SK-N-SH (cell line): Measurements from ENCODE around the gene PIK3R3. TPM values are rescaled to one million over a fixed set of nuclear protein-coding genes. Genes with fewer than 3 reads are reported as not detected.

ENCODE experiments used
- CTCF ChIA-PET: fragments of 300-600, 350-600 bp; formaldehyde crosslinking; extraction: SDS; loops from one replicate; lab custom pipeline; 2021; lab: Yijun Ruan, JAX
- POLR2A ChIA-PET: fragments of 350-600 bp; sonication (Branson Sonifier 250); formaldehyde crosslinking; extraction: SDS; loops from one replicate; lab custom pipeline; 2020; ENCODE audit warnings: antibody characterized with exemption, inconsistent platforms; lab: Yijun Ruan, JAX
- DNase-seq: peaks from one replicate; pipeline ENCODE4 v3.0.0; 2012
- H2AFZ ChIP-seq: fragments of 200-600 bp; sonication (generic); 2 replicates; pipeline ENCODE4 v1.8.1; 2016; ENCODE audit warnings: antibody characterized with exemption, mild to moderate bottlenecking, low read depth
- H3F3A ChIP-seq: fragments of 200-600 bp; sonication (generic); replicated peaks from 2 replicates; pipeline ENCODE3; 2016; ENCODE audit warnings: antibody characterized with exemption, mild to moderate bottlenecking; ENCODE audit not compliant: insufficient read depth
- H3K27ac ChIP-seq, 2 experiments: fragments of 200-500 bp in 1 of 2; fragments of 200-600 bp in 1 of 2; sonication (Bioruptor generic) in 1 of 2; sonication (generic), shearing (Covaris generic) in 1 of 2; 2 replicates each; pipeline versions ENCODE4 v1.5.1 to v1.6.1; 2014 to 2016; ENCODE audit warnings: low read depth in 2 of 2, inconsistent platforms in 1 of 2, low read length in 1 of 2, mild to moderate bottlenecking in 1 of 2, mixed read lengths in 1 of 2
- H3K27me3 ChIP-seq: fragments of 200-600 bp; sonication (generic), shearing (Covaris generic); 2 replicates; pipeline ENCODE4 v1.6.1; 2016; ENCODE audit warnings: mixed run types; ENCODE audit not compliant: insufficient read depth
- H3K36me3 ChIP-seq, 2 experiments: fragments of 200-500 bp in 1 of 2; fragments of 200-600 bp in 1 of 2; sonication (Bioruptor generic) in 1 of 2; sonication (generic) in 1 of 2; replicated peaks in 1 of 2; 2 replicates each; pipeline versions ENCODE3 to v1.5.1; 2014 to 2016; ENCODE audit warnings: low read length in 1 of 2, mild to moderate bottlenecking in 1 of 2; ENCODE audit not compliant: insufficient read depth in 2 of 2, control insufficient read depth in 1 of 2
- H3K4me1 ChIP-seq, 2 experiments: fragments of 200-500 bp in 1 of 2; fragments of 200-600 bp in 1 of 2; sonication (Bioruptor generic) in 1 of 2; sonication (generic), shearing (Covaris generic) in 1 of 2; 2 replicates each; pipeline versions ENCODE4 v1.5.1 to v1.6.1; 2014 to 2016; ENCODE audit warnings: low read depth in 1 of 2, low read length in 1 of 2, mixed run types in 1 of 2; ENCODE audit not compliant: insufficient read depth in 2 of 2, control insufficient read depth in 1 of 2
- H3K4me2 ChIP-seq: fragments of 200-600 bp; sonication (generic), shearing (Covaris generic); 2 replicates; pipeline ENCODE4 v1.6.1; 2017; ENCODE audit warnings: mixed run types
- H3K4me3 ChIP-seq, 2 experiments: fragments of 200-500 bp in 1 of 2; fragments of 200-600 bp in 1 of 2; sonication (Bioruptor generic) in 1 of 2; sonication (generic), shearing (Covaris generic) in 1 of 2; 2 replicates each; pipeline versions ENCODE4 v1.5.1 to v1.8.1; 2014 to 2016; ENCODE audit warnings: low read depth in 2 of 2, inconsistent platforms in 1 of 2, low read length in 1 of 2, mild to moderate bottlenecking in 1 of 2, mixed read lengths in 1 of 2, moderate library complexity in 1 of 2
- H3K79me2 ChIP-seq: fragments of 200-600 bp; sonication (generic); 2 replicates; pipeline ENCODE4 v1.8.1; 2017; ENCODE audit warnings: mild to moderate bottlenecking; ENCODE audit not compliant: insufficient read depth
- H3K9ac ChIP-seq: fragments of 200-600 bp; sonication (generic); 2 replicates; pipeline ENCODE4 v1.6.1; 2017; ENCODE audit warnings: mixed run types
- H3K9me2 ChIP-seq: fragments of 200-600 bp; sonication (generic); 2 replicates; pipeline ENCODE4 v1.6.1; 2017; ENCODE audit warnings: mixed run types
- H3K9me3 ChIP-seq: fragments of 200-600 bp; sonication (generic); 2 replicates; pipeline ENCODE4 v1.6.1; 2017; ENCODE audit warnings: mixed run types, mild to moderate bottlenecking, moderate library complexity
- H4K20me1 ChIP-seq: fragments of 200-600 bp; sonication (generic); 2 replicates; pipeline ENCODE4 v1.6.1; 2017; ENCODE audit warnings: mild to moderate bottlenecking, mixed run types; ENCODE audit not compliant: insufficient read depth
- ELF1 ChIP-seq: IDR thresholded peaks from 2 replicates; pipeline ENCODE4 v1.4.0; 2012
- FOXJ3 ChIP-seq: sonication (generic); formaldehyde crosslinking; IDR thresholded peaks from 2 replicates; pipeline ENCODE4 v1.5.1; 2020; ENCODE audit warnings: mild to moderate bottlenecking, missing genetic modification reagents
- GATA2 ChIP-seq: sonication (generic); formaldehyde crosslinking; IDR thresholded peaks from 2 replicates; pipeline ENCODE4 v1.5.0; 2020; ENCODE audit warnings: mild to moderate bottlenecking, missing genetic modification reagents
- MEF2A ChIP-seq: IDR thresholded peaks from 2 replicates; pipeline ENCODE4 v1.4.0; 2012; ENCODE audit warnings: low read depth, borderline replicate concordance
- MXI1 ChIP-seq: IDR thresholded peaks from 2 replicates; pipeline ENCODE4 v1.6.1; 2012; ENCODE audit warnings: mild to moderate bottlenecking, low read depth, low read length, improper control_type of control experiment
- NFIC ChIP-seq: IDR thresholded peaks from 2 replicates; pipeline ENCODE4 v1.4.0; 2012; ENCODE audit warnings: borderline replicate concordance
- POLR2AphosphoS5 ChIP-seq: IDR thresholded peaks from 2 replicates; pipeline ENCODE4 v1.6.1; 2012; ENCODE audit warnings: low read depth, low read length
- RAD21 ChIP-seq: IDR thresholded peaks from 2 replicates; pipeline ENCODE4 v1.6.1; 2012; ENCODE audit warnings: mild to moderate bottlenecking, low read length
- RFX5 ChIP-seq: IDR thresholded peaks from 2 replicates; pipeline ENCODE4 v1.6.1; 2012; ENCODE audit warnings: mild to moderate bottlenecking, improper control_type of control experiment, low read length
- RXRA ChIP-seq: IDR thresholded peaks from 2 replicates; pipeline ENCODE4 v1.4.0; 2012; ENCODE audit warnings: low read depth, mild to moderate bottlenecking, borderline replicate concordance
- TCF12 ChIP-seq: IDR thresholded peaks from 2 replicates; pipeline ENCODE4 v1.4.0; 2012
- YY1 ChIP-seq: IDR thresholded peaks from 2 replicates; pipeline ENCODE4 v1.4.0; 2012; ENCODE audit warnings: low read depth, mild to moderate bottlenecking
- WGBS: methylation state at CpG from one replicate; pipeline ENCODE4 v1.1.6; 2017; ENCODE audit warnings: low lambda C conversion rate; 5-methylcytosine and 5-hydroxymethylcytosine counted together
- polyA plus RNA-seq, 3 experiments: library from polyadenylated mRNA; depleted of rRNA; stranded (reverse); fragments of >200 nt; gene quantifications; 2 replicates each; pipeline ENCODE4 v1.2.3, GENCODE V29; 2012
- TF ChIP-seq, protein P1 (sequence below): IDR thresholded peaks from 2 replicates; pipeline ENCODE4 v1.6.1; 2012; ENCODE audit warnings: mild to moderate bottlenecking, low read depth, low read length, moderate library complexity
- TF ChIP-seq, protein P2 (sequence below): fragments of 150-350 bp; IDR thresholded peaks from 2 replicates; pipeline ENCODE4 v1.6.1; 2016; ENCODE audit warnings: mild to moderate bottlenecking, low read depth, low read length
- TF ChIP-seq, protein P3 (sequence below): IDR thresholded peaks from 2 replicates; pipeline ENCODE4 v1.4.0; 2012; ENCODE audit warnings: low read depth, borderline replicate concordance
- TF ChIP-seq, protein P4 (sequence below): fragments of 200-600 bp; sonication (generic); IDR thresholded peaks from 2 replicates; pipeline ENCODE4 v1.6.1; 2017; ENCODE audit warnings: antibody characterized with exemption, mild to moderate bottlenecking, moderate library complexity
- TF ChIP-seq, protein P5 (sequence below): IDR thresholded peaks from 2 replicates; pipeline ENCODE4; 2012

The PIK3R3 gene
- polyA plus RNA-seq, 1 of the 3 experiments (the other 2 are of a cell fraction) = 4.0 TPM

DNA sequence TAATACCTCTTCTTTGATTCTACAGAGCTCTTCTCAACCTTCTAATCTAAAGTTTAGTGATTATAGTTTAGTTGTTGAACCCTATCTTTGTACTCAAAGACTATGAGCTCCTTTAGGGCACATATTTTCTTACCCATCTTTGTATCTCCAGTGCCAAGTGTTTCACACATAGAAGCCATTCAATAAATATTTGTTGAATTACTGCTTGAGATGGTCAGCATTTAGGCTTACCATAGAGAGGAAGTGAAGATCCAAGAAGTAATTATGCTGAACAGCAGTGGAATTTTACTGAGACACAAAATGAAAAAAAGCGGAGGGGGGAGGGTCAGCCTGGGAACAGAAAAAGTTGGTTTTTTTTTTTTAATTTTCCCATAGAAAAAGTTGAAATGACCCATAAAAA is 21.9 kb downstream of the PIK3R3 start:
- ChIA-PET POLR2A (no interaction called here), CTCF (interaction anchor here (1.5 to 2.3 kb wide), 2 partner anchors 13 to 20 kb away, joined by 3 to 6 read pairs; no protein-coding TSS in a partner anchor)
- no peak for DNase-seq
- H3K4me1 ChIP-seq = peaks cover 0 to 6% of the 10 kb centered on the region in 2 experiments; a peak in 1 of 4 replicates
- no peaks in the 10 kb centered on the region for H3K27me3 ChIP-seq
- H3F3A ChIP-seq = no peaks in the 10 kb centered on the region
- H4K20me1 ChIP-seq = no peaks in the 10 kb centered on the region
- H3K4me2 ChIP-seq = no peak overlapping the region
- H3K9ac ChIP-seq = no peak overlapping the region
- H3K9me3 ChIP-seq = no peaks in the 10 kb centered on the region
- H2AFZ ChIP-seq = no peak overlapping the region
- H3K9me2 ChIP-seq = no peaks in the 10 kb centered on the region
- TF ChIP-seq, protein P1, sequence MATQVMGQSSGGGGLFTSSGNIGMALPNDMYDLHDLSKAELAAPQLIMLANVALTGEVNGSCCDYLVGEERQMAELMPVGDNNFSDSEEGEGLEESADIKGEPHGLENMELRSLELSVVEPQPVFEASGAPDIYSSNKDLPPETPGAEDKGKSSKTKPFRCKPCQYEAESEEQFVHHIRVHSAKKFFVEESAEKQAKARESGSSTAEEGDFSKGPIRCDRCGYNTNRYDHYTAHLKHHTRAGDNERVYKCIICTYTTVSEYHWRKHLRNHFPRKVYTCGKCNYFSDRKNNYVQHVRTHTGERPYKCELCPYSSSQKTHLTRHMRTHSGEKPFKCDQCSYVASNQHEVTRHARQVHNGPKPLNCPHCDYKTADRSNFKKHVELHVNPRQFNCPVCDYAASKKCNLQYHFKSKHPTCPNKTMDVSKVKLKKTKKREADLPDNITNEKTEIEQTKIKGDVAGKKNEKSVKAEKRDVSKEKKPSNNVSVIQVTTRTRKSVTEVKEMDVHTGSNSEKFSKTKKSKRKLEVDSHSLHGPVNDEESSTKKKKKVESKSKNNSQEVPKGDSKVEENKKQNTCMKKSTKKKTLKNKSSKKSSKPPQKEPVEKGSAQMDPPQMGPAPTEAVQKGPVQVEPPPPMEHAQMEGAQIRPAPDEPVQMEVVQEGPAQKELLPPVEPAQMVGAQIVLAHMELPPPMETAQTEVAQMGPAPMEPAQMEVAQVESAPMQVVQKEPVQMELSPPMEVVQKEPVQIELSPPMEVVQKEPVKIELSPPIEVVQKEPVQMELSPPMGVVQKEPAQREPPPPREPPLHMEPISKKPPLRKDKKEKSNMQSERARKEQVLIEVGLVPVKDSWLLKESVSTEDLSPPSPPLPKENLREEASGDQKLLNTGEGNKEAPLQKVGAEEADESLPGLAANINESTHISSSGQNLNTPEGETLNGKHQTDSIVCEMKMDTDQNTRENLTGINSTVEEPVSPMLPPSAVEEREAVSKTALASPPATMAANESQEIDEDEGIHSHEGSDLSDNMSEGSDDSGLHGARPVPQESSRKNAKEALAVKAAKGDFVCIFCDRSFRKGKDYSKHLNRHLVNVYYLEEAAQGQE = no peak
- TF ChIP-seq MXI1 (no peak), MEF2A (no peak), FOXJ3 (CRISPR knock-in tag) (no peak), GATA2 (CRISPR knock-in tag) (no peak), YY1 (no peak), RFX5 (no peak), POLR2AphosphoS5 (no peak), ELF1 (no peak), TCF12 (no peak), RXRA (no peak), NFIC (no peak), RAD21 (no peak)
- TF ChIP-seq, protein P2, sequence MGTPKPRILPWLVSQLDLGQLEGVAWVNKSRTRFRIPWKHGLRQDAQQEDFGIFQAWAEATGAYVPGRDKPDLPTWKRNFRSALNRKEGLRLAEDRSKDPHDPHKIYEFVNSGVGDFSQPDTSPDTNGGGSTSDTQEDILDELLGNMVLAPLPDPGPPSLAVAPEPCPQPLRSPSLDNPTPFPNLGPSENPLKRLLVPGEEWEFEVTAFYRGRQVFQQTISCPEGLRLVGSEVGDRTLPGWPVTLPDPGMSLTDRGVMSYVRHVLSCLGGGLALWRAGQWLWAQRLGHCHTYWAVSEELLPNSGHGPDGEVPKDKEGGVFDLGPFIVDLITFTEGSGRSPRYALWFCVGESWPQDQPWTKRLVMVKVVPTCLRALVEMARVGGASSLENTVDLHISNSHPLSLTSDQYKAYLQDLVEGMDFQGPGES = no peak
- TF ChIP-seq, protein P3, sequence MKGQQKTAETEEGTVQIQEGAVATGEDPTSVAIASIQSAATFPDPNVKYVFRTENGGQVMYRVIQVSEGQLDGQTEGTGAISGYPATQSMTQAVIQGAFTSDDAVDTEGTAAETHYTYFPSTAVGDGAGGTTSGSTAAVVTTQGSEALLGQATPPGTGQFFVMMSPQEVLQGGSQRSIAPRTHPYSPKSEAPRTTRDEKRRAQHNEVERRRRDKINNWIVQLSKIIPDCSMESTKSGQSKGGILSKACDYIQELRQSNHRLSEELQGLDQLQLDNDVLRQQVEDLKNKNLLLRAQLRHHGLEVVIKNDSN = no peak
- TF ChIP-seq, protein P4, sequence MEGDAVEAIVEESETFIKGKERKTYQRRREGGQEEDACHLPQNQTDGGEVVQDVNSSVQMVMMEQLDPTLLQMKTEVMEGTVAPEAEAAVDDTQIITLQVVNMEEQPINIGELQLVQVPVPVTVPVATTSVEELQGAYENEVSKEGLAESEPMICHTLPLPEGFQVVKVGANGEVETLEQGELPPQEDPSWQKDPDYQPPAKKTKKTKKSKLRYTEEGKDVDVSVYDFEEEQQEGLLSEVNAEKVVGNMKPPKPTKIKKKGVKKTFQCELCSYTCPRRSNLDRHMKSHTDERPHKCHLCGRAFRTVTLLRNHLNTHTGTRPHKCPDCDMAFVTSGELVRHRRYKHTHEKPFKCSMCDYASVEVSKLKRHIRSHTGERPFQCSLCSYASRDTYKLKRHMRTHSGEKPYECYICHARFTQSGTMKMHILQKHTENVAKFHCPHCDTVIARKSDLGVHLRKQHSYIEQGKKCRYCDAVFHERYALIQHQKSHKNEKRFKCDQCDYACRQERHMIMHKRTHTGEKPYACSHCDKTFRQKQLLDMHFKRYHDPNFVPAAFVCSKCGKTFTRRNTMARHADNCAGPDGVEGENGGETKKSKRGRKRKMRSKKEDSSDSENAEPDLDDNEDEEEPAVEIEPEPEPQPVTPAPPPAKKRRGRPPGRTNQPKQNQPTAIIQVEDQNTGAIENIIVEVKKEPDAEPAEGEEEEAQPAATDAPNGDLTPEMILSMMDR = no peak
- TF ChIP-seq, protein P5, sequence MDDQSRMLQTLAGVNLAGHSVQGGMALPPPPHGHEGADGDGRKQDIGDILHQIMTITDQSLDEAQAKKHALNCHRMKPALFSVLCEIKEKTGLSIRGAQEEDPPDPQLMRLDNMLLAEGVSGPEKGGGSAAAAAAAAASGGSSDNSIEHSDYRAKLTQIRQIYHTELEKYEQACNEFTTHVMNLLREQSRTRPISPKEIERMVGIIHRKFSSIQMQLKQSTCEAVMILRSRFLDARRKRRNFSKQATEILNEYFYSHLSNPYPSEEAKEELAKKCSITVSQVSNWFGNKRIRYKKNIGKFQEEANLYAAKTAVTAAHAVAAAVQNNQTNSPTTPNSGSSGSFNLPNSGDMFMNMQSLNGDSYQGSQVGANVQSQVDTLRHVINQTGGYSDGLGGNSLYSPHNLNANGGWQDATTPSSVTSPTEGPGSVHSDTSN = no peak
- no peak overlapping the region for H3K4me3 ChIP-seq
- peaks cover 27% of the 10 kb centered on the region for H3K79me2 ChIP-seq
- peaks cover 0 to under 1% of the 10 kb centered on the region in 2 experiments for H3K36me3 ChIP-seq
- WGBS = 91% methylated on average over 1 of the region's 1 CpG
- H3K27ac ChIP-seq = no peak overlapping the region
